ENCODE data around the gene BMERB1. TPM values are rescaled to one million over a fixed set of nuclear protein-coding genes. Genes with fewer than 3 reads are reported as not detected.
"Not testable (repeated sequence)": the region's sequence is repeated elsewhere in the genome, so short reads cannot be mapped to it uniquely, and the experiment has no call there.

Gene BMERB1
- polyA plus RNA-seq, 4 donors = 0.89 to 20.9 (median 4.7) TPM

GRCh38 chr16:15607221-15607699 is 172.9 kb downstream of the BMERB1 start:
- not testable (repeated sequence) for H3K4me3 ChIP-seq (ENCODE audit: low read depth in 1 of 3, low read length in 3 of 3); DNase-seq; FAIRE-seq; H3K4me1 ChIP-seq (ENCODE audit: control insufficient read depth in 3 of 3, insufficient read depth in 2 of 3, low read depth in 1 of 3, low read length in 2 of 3); H3K27me3 ChIP-seq (ENCODE audit: control insufficient read depth in 3 of 3, insufficient read depth in 3 of 3, low read length in 3 of 3); H3K9me3 ChIP-seq (ENCODE audit: control insufficient read depth in 2 of 2, insufficient read depth in 1 of 2, low read depth in 1 of 2, low read length in 1 of 2)
- peak overlapping the region in 1 of 3 donors; percentile 4 for H3K27ac ChIP-seq (ENCODE audit: low read depth in 1 of 3, low read length in 2 of 3)
- H3K36me3 ChIP-seq (ENCODE audit: control insufficient read depth in 3 of 3, insufficient read depth in 2 of 3, low read depth in 1 of 3, low read length in 3 of 3) = peaks cover 12 to 60% (median 32%) of the 10 kb centered on the region in 3 donors
- WGBS, 3 donors = 89 to 95% (median 94%) methylated on average over 12 of the region's 12 CpGs

- H3K27me3 ChIP-seq (ENCODE audit: control insufficient read depth in 3 of 3, insufficient read depth in 3 of 3, low read length in 3 of 3) = no peaks in the 10 kb centered on the region
- DNase-seq (no peak), FAIRE-seq (no peak)
- H3K27ac ChIP-seq (ENCODE audit: low read depth in 1 of 3, low read length in 2 of 3) = peak overlapping the region in 1 of 3 donors; percentile 4
- H3K36me3 ChIP-seq (ENCODE audit: control insufficient read depth in 3 of 3, insufficient read depth in 2 of 3, low read depth in 1 of 3, low read length in 3 of 3) = peaks cover 12 to 62% (median 30%) of the 10 kb centered on the region in 3 donors
- no peaks in the 10 kb centered on the region for H3K9me3 ChIP-seq (ENCODE audit: control insufficient read depth in 2 of 2, insufficient read depth in 1 of 2, low read depth in 1 of 2, low read length in 1 of 2)
- 81 to 90% (median 89%) methylated on average over 13 of the region's 13 CpGs for WGBS, 3 donors
- no peak overlapping the region for H3K4me3 ChIP-seq (ENCODE audit: low read depth in 1 of 3, low read length in 3 of 3)
- H3K4me1 ChIP-seq (ENCODE audit: control insufficient read depth in 3 of 3, insufficient read depth in 2 of 3, low read depth in 1 of 3, low read length in 2 of 3) = no peaks in the 10 kb centered on the region
These were observed 173.5 kb downstream of the BMERB1 start for GRCh38 chr16:15607700-15608396.

GRCh38 chr16:15608398-15609285 is 174.3 kb downstream of the BMERB1 start:
- 85 to 92% (median 89%) methylated on average over 19 of the region's 19 CpGs for WGBS, 3 donors
- H3K4me3 ChIP-seq (ENCODE audit: low read depth in 1 of 3, low read length in 3 of 3) = no peak overlapping the region
- no peaks in the 10 kb centered on the region for H3K9me3 ChIP-seq (ENCODE audit: control insufficient read depth in 2 of 2, insufficient read depth in 1 of 2, low read depth in 1 of 2, low read length in 1 of 2)
- no peak overlapping the region for H3K27ac ChIP-seq (ENCODE audit: low read depth in 1 of 3, low read length in 2 of 3)
- no peak for DNase-seq
- H3K36me3 ChIP-seq (ENCODE audit: control insufficient read depth in 3 of 3, insufficient read depth in 2 of 3, low read depth in 1 of 3, low read length in 3 of 3) = peaks cover 14 to 61% (median 31%) of the 10 kb centered on the region in 3 donors
- FAIRE-seq = no peak
- no peaks in the 10 kb centered on the region for H3K4me1 ChIP-seq (ENCODE audit: control insufficient read depth in 3 of 3, insufficient read depth in 2 of 3, low read depth in 1 of 3, low read length in 2 of 3)
- no peaks in the 10 kb centered on the region for H3K27me3 ChIP-seq (ENCODE audit: control insufficient read depth in 3 of 3, insufficient read depth in 3 of 3, low read length in 3 of 3)

GRCh38 chr16:15609286-15609649 is 174.9 kb downstream of the BMERB1 start:
- Histone ChIP-seq H3K27me3 (ENCODE audit: control insufficient read depth in 3 of 3, insufficient read depth in 3 of 3, low read length in 3 of 3) (no peaks in the 10 kb centered on the region), H3K36me3 (ENCODE audit: control insufficient read depth in 3 of 3, insufficient read depth in 2 of 3, low read depth in 1 of 3, low read length in 3 of 3) (peaks cover 16 to 57% (median 27%) of the 10 kb centered on the region in 3 donors), H3K9me3 (ENCODE audit: control insufficient read depth in 2 of 2, insufficient read depth in 1 of 2, low read depth in 1 of 2, low read length in 1 of 2) (no peaks in the 10 kb centered on the region), H3K27ac (ENCODE audit: low read depth in 1 of 3, low read length in 2 of 3) (no peak overlapping the region), H3K4me3 (ENCODE audit: low read depth in 1 of 3, low read length in 3 of 3) (no peak overlapping the region), H3K4me1 (ENCODE audit: control insufficient read depth in 3 of 3, insufficient read depth in 2 of 3, low read depth in 1 of 3, low read length in 2 of 3) (no peaks in the 10 kb centered on the region)
- 93 to 98% (median 97%) methylated on average over 6 of the region's 6 CpGs for WGBS, 3 donors
- no peak for FAIRE-seq
- DNase-seq = no peak

GRCh38 chr16:15610369-15610871 is 176.0 kb downstream of the BMERB1 start:
- no peaks in the 10 kb centered on the region for H3K9me3 ChIP-seq (ENCODE audit: control insufficient read depth in 2 of 2, insufficient read depth in 1 of 2, low read depth in 1 of 2, low read length in 1 of 2)
- H3K27me3 ChIP-seq (ENCODE audit: control insufficient read depth in 3 of 3, insufficient read depth in 3 of 3, low read length in 3 of 3) = no peaks in the 10 kb centered on the region
- no peak overlapping the region for H3K27ac ChIP-seq (ENCODE audit: low read depth in 1 of 3, low read length in 2 of 3)
- DNase-seq (no peak), FAIRE-seq (no peak)
- no peak overlapping the region for H3K4me3 ChIP-seq (ENCODE audit: low read depth in 1 of 3, low read length in 3 of 3)
- H3K4me1 ChIP-seq (ENCODE audit: control insufficient read depth in 3 of 3, insufficient read depth in 2 of 3, low read depth in 1 of 3, low read length in 2 of 3) = no peaks in the 10 kb centered on the region
- peaks cover 16 to 56% (median 27%) of the 10 kb centered on the region in 3 donors for H3K36me3 ChIP-seq (ENCODE audit: control insufficient read depth in 3 of 3, insufficient read depth in 2 of 3, low read depth in 1 of 3, low read length in 3 of 3)
- WGBS, 3 donors = 93 to 96% (median 93%) methylated on average over 10 of the region's 10 CpGs

GRCh38 chr16:15611610-15612009 is 177.2 kb downstream of the BMERB1 start:
- Histone ChIP-seq H3K4me1 (ENCODE audit: control insufficient read depth in 3 of 3, insufficient read depth in 2 of 3, low read depth in 1 of 3, low read length in 2 of 3) (no peaks in the 10 kb centered on the region), H3K9me3 (ENCODE audit: control insufficient read depth in 2 of 2, insufficient read depth in 1 of 2, low read depth in 1 of 2, low read length in 1 of 2) (no peaks in the 10 kb centered on the region), H3K27me3 (ENCODE audit: control insufficient read depth in 3 of 3, insufficient read depth in 3 of 3, low read length in 3 of 3) (no peaks in the 10 kb centered on the region), H3K27ac (ENCODE audit: low read depth in 1 of 3, low read length in 2 of 3) (no peak overlapping the region), H3K4me3 (ENCODE audit: low read depth in 1 of 3, low read length in 3 of 3) (no peak overlapping the region), H3K36me3 (ENCODE audit: control insufficient read depth in 3 of 3, insufficient read depth in 2 of 3, low read depth in 1 of 3, low read length in 3 of 3) (peaks cover 19 to 50% (median 29%) of the 10 kb centered on the region in 3 donors)
- no peak for FAIRE-seq
- DNase-seq = no peak
- WGBS, 3 donors = 91% methylated on average over 7 of the region's 7 CpGs

GRCh38 chr16:15613676-15614075 is 179.3 kb downstream of the BMERB1 start:
- FAIRE-seq = no peak

GRCh38 chr16:15616012-15616411 is 181.6 kb downstream of the BMERB1 start:
- no peak overlapping the region for H3K4me3 ChIP-seq (ENCODE audit: low read depth in 1 of 3, low read length in 3 of 3)
- 93 to 98% (median 97%) methylated on average over 4 of the region's 4 CpGs for WGBS, 3 donors
- H3K9me3 ChIP-seq (ENCODE audit: control insufficient read depth in 2 of 2, insufficient read depth in 1 of 2, low read depth in 1 of 2, low read length in 1 of 2) = no peaks in the 10 kb centered on the region
- no peaks in the 10 kb centered on the region for H3K4me1 ChIP-seq (ENCODE audit: control insufficient read depth in 3 of 3, insufficient read depth in 2 of 3, low read depth in 1 of 3, low read length in 2 of 3)
- no peaks in the 10 kb centered on the region for H3K27me3 ChIP-seq (ENCODE audit: control insufficient read depth in 3 of 3, insufficient read depth in 3 of 3, low read length in 3 of 3)
- H3K36me3 ChIP-seq (ENCODE audit: control insufficient read depth in 3 of 3, insufficient read depth in 2 of 3, low read depth in 1 of 3, low read length in 3 of 3) = peaks cover 24 to 55% (median 37%) of the 10 kb centered on the region in 3 donors
- FAIRE-seq (no peak), DNase-seq (no peak)
- H3K27ac ChIP-seq (ENCODE audit: low read depth in 1 of 3, low read length in 2 of 3) = no peak overlapping the region

More at GRCh38 chr16:15613676-15614075, 179.3 kb downstream of the BMERB1 start:
- Histone ChIP-seq H3K4me3 (ENCODE audit: low read depth in 1 of 3, low read length in 3 of 3) (no peak overlapping the region), H3K27ac (ENCODE audit: low read depth in 1 of 3, low read length in 2 of 3) (no peak overlapping the region), H3K9me3 (ENCODE audit: control insufficient read depth in 2 of 2, insufficient read depth in 1 of 2, low read depth in 1 of 2, low read length in 1 of 2) (no peaks in the 10 kb centered on the region), H3K27me3 (ENCODE audit: control insufficient read depth in 3 of 3, insufficient read depth in 3 of 3, low read length in 3 of 3) (no peaks in the 10 kb centered on the region), H3K36me3 (ENCODE audit: control insufficient read depth in 3 of 3, insufficient read depth in 2 of 3, low read depth in 1 of 3, low read length in 3 of 3) (peaks cover 25 to 54% (median 38%) of the 10 kb centered on the region in 3 donors), H3K4me1 (ENCODE audit: control insufficient read depth in 3 of 3, insufficient read depth in 2 of 3, low read depth in 1 of 3, low read length in 2 of 3) (no peaks in the 10 kb centered on the region)
- 89 to 93% (median 93%) methylated on average over 4 of the region's 4 CpGs for WGBS, 3 donors
- no peak for DNase-seq

Data from small intestine (tissue), 7 donors.